GM12873 (cell line): ENCODE results near the gene SCGN.

Source experiments
- TF ChIP-seq, protein P1 (sequence below): IDR thresholded peaks from 2 replicates; pipeline ENCODE4 v1.5.1; 2012; ENCODE audit warnings: low read depth, mild to moderate bottlenecking, moderate library complexity, low read length, control low read depth; ENCODE audit not compliant: insufficient read depth; ENCODE audit errors: missing control alignments

SCGN gene

DNA sequence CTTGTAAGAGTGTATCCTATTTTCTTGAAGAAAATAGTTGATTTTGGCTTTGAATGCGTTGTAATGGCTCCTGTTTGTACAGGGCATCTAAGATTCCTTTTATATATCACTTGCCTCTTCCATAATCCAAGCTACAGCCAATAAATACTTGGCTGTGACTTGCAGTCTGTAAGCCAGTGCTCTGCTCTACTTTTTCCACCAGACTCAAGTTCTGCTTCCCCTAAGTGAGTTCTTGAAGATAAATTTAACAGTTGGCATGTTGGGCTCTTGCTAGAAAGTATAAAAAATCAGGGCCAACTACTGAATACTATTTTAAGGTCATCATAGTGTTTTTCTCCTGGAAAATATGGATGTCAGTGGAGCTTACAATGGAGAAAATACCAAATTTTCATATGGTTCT, 36.5 kb upstream of the SCGN start:
- TF ChIP-seq, protein P1, sequence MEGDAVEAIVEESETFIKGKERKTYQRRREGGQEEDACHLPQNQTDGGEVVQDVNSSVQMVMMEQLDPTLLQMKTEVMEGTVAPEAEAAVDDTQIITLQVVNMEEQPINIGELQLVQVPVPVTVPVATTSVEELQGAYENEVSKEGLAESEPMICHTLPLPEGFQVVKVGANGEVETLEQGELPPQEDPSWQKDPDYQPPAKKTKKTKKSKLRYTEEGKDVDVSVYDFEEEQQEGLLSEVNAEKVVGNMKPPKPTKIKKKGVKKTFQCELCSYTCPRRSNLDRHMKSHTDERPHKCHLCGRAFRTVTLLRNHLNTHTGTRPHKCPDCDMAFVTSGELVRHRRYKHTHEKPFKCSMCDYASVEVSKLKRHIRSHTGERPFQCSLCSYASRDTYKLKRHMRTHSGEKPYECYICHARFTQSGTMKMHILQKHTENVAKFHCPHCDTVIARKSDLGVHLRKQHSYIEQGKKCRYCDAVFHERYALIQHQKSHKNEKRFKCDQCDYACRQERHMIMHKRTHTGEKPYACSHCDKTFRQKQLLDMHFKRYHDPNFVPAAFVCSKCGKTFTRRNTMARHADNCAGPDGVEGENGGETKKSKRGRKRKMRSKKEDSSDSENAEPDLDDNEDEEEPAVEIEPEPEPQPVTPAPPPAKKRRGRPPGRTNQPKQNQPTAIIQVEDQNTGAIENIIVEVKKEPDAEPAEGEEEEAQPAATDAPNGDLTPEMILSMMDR, result no peak

DNA sequence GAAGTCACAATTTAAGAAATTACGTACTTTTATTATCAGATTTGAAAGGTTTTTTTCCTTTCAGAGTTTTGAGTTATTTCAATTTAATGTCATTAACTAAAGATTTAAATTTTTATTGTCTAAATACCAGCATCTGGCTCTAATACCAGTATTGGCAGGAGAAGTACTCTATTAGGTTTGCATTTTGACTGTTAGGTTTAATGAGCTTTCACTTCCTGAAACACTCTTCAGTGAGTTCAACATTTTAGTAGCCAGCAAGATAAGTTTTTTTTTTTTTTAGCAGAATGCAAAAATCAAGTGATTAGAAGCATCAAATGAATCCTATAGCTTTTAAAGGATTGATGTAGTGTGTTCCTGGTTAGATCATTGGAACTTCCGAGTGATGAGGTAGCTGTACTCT, 34.0 kb upstream of the SCGN start:
- TF ChIP-seq, protein P1, result no peak

DNA sequence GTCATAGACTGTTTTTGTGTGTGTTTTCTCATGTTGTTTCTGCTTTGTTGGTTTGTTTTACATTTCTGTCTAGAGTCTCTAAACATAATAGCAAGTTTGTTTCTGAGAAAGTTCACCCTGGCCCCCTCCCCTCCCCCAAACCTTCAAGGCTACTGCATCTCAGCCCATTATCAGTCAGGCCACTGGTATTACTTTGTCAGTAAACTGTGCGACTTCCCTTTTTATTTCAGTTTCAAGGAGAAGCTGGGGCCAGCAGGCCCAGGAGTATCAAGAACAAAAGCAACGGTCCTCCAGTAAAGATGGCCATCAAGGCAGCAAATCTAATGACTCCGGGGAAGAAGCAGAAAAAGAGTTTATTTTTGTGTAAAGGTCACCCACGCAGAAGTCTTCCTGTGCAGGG, 32.8 kb upstream of the SCGN start:
- TF ChIP-seq, protein P1, result no peak

DNA sequence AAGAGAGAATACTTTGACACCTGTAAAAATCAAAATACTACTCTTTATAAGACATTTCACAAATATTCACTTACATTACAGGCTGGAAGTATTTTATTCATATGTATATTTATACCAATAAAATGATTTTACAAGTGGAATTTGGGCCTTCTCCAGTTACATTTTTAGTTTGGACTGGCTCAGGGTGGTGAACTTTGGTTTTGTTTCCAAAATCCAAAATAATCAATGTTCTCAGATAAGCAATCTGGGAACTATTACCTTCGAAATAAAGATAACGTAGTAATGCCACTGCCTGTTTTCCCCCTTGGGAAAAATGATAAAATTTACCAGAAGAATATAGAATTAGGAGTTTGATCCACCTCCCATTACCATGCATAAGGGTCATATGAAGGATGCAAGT, 31.6 kb upstream of the SCGN start:
- TF ChIP-seq, protein P1, result no peak

DNA sequence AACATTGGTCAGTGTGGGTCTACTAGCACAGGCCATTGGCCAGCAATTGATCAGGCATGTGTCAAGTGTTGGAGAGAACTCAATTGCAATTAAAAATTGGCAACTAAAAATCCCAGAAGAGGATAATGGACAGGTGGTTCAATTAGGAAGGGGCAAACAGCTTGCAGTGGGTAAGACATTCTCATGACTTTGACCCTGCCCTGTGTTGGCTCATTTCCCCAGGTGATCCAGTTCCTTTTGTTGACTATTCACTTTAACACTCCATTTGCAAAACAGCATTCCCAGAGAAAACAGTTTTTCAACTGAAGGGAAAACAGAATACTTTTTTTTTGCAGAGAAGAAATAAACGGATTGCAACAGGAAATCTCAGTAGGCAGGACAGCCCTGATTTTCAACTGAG, 28.9 kb upstream of the SCGN start:
- TF ChIP-seq, protein P1, result no peak

DNA sequence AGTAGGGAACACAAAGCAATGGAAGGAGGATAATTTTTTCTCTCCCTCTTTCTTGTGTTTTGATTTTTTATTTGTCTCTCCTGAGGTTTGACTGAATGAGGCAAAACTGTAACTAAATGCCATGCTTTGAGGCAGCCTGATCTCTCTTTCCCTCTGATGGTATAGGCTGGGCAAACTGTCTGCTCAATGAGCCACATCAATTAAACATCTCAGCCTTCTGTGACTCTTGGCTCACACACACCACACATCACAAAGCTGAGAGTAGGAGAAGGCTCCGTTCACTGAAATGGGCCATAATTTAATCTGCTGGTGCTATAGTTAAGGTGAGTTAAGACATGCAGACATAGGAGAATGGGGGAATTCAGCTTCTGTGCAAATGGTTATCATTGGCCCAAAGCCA, 28.1 kb upstream of the SCGN start:
- TF ChIP-seq, protein P1, result no peak

DNA sequence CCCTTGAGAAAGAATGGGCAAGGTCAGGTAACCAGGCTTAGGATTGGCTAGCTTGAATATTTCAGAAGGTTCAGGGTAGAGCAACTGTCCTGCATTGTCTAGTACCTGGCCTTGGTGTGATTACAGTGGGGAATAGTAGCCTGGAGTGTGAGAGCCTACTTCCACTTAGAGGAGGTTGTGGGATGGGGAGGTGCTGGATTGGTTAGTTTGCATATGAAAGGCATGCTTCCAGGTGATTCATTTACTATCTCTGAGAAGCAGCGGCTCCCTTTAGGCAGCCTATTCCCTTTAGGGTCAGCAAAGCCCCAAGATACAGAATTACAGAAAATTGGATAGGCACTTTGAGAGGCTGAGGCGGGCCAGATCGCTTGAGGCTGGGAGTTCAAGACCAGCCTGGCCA, 25.0 kb upstream of the SCGN start:
- TF ChIP-seq, protein P1, result no peak
